PC-3 (cell line): ENCODE measurements around the gene RAC3.

Experiments used
- EZH2 ChIP-seq: fragments of 300-600 bp; sonication (generic); IDR thresholded peaks from one replicate; pipeline ENCODE4 v1.6.1; 2017; ENCODE audit warnings: antibody characterized with exemption, mild to moderate bottlenecking, low read length; ENCODE audit not compliant: unreplicated experiment
- TF ChIP-seq, protein P1 (sequence below): fragments of 300-600 bp; sonication (generic); conservative IDR thresholded peaks from 2 replicates; pipeline ENCODE4 v1.5.1; 2017; ENCODE audit warnings: antibody characterized with exemption, low read depth, mild to moderate bottlenecking, low read length

DNA sequence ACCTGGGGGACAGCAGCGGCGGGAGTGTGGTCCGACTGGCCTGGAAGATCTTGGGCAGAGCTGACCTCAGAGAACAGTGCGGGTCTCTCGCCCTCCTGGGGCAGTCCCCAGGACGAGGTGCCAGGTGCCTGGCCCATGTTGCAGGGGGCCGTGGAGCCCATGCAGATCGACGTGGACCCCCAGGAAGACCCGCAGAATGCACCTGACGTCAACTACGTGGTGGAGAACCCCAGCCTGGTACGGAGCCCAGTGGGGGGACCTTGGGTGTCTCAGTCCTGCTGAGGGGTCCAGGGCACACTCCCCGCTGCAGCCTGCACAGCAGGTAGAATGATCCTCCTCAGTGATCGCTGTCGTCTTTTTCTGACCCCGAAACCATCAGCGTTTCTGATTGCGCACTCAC is 21.7 kb downstream of the RAC3 start:
- TF ChIP-seq, protein P1, sequence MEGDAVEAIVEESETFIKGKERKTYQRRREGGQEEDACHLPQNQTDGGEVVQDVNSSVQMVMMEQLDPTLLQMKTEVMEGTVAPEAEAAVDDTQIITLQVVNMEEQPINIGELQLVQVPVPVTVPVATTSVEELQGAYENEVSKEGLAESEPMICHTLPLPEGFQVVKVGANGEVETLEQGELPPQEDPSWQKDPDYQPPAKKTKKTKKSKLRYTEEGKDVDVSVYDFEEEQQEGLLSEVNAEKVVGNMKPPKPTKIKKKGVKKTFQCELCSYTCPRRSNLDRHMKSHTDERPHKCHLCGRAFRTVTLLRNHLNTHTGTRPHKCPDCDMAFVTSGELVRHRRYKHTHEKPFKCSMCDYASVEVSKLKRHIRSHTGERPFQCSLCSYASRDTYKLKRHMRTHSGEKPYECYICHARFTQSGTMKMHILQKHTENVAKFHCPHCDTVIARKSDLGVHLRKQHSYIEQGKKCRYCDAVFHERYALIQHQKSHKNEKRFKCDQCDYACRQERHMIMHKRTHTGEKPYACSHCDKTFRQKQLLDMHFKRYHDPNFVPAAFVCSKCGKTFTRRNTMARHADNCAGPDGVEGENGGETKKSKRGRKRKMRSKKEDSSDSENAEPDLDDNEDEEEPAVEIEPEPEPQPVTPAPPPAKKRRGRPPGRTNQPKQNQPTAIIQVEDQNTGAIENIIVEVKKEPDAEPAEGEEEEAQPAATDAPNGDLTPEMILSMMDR = no peak
- TF ChIP-seq EZH2 = no peak
